Progenitor cell of endocrine pancreas (in vitro differentiated cells): Measurements from ENCODE around the gene SPIRE1. TPM values are rescaled to one million over a fixed set of nuclear protein-coding genes. Genes with fewer than 3 reads are reported as not detected.

Experiments
- DNase-seq: peaks from one replicate; pipeline ENCODE4 v3.0.0; 2021; ENCODE audit warnings: low spot score; ENCODE audit not compliant: unreplicated experiment
- H3K27ac Mint-ChIP-seq: 2 replicates; pipeline ENCODE4 v1.8.0; 2021; ENCODE audit warnings: mild to moderate bottlenecking, moderate library complexity, mixed read lengths
- H3K27me3 Mint-ChIP-seq: 2 replicates; pipeline ENCODE4 v1.8.0; 2021; ENCODE audit warnings: mixed read lengths
- H3K36me3 Mint-ChIP-seq: 2 replicates; pipeline ENCODE4 v1.8.0; 2022; ENCODE audit warnings: mixed read lengths; ENCODE audit not compliant: insufficient read depth
- H3K4me1 Mint-ChIP-seq: 2 replicates; pipeline ENCODE4 v1.8.0; 2021; ENCODE audit warnings: low read depth, mixed read lengths
- H3K4me3 Mint-ChIP-seq: 2 replicates; pipeline ENCODE4 v1.8.0; 2021; ENCODE audit warnings: low read depth, mild to moderate bottlenecking, moderate library complexity, mixed read lengths
- H3K9me3 Mint-ChIP-seq: 2 replicates; pipeline ENCODE4 v1.8.0; 2021; ENCODE audit warnings: low read depth, mixed read lengths
- total RNA-seq: library from RNA; stranded (reverse); gene quantifications from 2 replicates; pipeline ENCODE4 v1.2.1, GENCODE V29; 2021
- TF ChIP-seq, protein P1 (sequence below): fragments of 200-600 bp; sonication (generic); IDR thresholded peaks from one replicate; pipeline ENCODE4 v1.5.0; 2021; ENCODE audit warnings: antibody characterized with exemption, mild to moderate bottlenecking; ENCODE audit not compliant: unreplicated experiment

The SPIRE1 gene
- total RNA-seq, 1 donor from 2014 or later = 24.6 TPM

DNA sequence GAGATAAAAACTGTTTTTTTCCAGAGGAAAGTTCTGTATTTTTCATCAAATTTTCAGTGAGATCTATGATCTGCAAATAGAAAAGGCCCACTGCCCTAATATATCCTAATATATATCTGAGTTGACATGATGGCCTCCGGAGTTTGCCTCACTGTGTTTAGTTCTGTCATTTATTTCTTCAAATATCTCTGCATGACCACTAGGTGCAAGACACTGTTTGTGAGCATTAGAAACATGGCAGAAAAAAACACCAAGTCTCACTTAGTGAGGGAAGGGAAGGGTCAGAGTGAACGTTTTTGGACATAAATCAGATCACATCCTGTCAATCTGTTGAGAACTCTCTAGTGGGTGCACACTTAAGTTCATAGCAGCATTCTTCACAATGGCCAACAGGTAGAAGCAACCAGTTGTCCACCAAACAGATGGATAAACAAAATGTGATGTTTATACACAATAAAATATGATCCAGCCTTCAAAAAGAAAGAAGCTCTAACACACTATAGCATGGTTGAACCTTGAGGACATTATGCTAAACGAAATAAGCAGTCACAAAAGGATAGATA is 53.4 kb downstream of the SPIRE1 start:
- TF ChIP-seq, protein P1, sequence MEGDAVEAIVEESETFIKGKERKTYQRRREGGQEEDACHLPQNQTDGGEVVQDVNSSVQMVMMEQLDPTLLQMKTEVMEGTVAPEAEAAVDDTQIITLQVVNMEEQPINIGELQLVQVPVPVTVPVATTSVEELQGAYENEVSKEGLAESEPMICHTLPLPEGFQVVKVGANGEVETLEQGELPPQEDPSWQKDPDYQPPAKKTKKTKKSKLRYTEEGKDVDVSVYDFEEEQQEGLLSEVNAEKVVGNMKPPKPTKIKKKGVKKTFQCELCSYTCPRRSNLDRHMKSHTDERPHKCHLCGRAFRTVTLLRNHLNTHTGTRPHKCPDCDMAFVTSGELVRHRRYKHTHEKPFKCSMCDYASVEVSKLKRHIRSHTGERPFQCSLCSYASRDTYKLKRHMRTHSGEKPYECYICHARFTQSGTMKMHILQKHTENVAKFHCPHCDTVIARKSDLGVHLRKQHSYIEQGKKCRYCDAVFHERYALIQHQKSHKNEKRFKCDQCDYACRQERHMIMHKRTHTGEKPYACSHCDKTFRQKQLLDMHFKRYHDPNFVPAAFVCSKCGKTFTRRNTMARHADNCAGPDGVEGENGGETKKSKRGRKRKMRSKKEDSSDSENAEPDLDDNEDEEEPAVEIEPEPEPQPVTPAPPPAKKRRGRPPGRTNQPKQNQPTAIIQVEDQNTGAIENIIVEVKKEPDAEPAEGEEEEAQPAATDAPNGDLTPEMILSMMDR = peak; percentile 13
- Mint-ChIP-seq H3K4me1 (peaks cover 2% of the 10 kb centered on the region), H3K36me3 (peaks cover 3% of the 10 kb centered on the region), H3K27me3 (no peaks in the 10 kb centered on the region), H3K4me3 (no peak overlapping the region), H3K27ac (no peak overlapping the region), H3K9me3 (no peaks in the 10 kb centered on the region)
- no peak for DNase-seq

DNA sequence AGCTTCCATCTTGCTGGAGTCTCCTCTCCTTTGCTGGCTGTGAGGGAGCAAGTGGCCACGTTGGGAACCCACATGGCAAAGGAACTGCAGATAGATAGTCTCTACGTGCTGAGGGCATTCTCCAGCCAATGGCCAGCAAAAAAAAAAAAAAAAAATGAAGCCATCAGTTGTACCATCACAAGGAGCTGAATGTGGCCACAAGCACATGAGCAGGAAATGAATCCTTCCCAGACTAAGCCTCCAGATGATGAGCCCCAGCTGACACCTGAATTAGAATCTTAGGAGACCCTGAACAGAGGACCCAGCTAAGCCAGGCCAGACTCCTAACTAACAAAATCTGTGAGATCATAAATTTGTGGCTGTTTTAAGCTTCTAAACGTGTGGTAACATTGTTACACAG is 57.9 kb downstream of the SPIRE1 start:
- no peak for DNase-seq
- Mint-ChIP-seq H3K27me3 (no peaks in the 10 kb centered on the region), H3K27ac (no peak overlapping the region), H3K36me3 (peaks cover 1% of the 10 kb centered on the region), H3K4me1 (peaks cover 18% of the 10 kb centered on the region), H3K4me3 (no peak overlapping the region), H3K9me3 (no peaks in the 10 kb centered on the region)
- TF ChIP-seq, protein P1 = no peak

DNA sequence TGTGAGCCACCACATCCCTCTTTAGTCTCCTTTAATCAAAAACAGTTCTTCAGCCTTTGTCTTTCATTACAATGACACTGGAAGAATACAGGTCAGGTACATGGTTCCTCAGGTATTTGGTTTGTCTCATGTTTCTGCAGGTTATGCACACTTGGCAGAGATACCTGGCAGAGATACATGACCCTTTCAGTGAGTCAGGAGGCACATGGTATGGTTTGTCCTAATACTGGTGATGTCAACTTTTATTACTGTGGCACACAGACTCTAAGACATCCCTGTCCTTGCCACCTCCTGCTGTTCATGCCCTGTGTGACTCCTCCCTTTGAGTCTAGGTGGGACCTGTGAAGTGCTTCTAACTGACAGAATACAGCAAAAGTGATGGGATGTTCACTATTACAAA is 58.4 kb downstream of the SPIRE1 start:
- H3K27ac Mint-ChIP-seq = peak overlapping the region; percentile 13
- H3K27me3 Mint-ChIP-seq = no peaks in the 10 kb centered on the region
- no peaks in the 10 kb centered on the region for H3K36me3 Mint-ChIP-seq
- TF ChIP-seq, protein P1 = no peak
- DNase-seq = no peak
- H3K9me3 Mint-ChIP-seq = no peaks in the 10 kb centered on the region
- H3K4me3 Mint-ChIP-seq = no peak overlapping the region
- H3K4me1 Mint-ChIP-seq = peaks cover 18% of the 10 kb centered on the region

DNA sequence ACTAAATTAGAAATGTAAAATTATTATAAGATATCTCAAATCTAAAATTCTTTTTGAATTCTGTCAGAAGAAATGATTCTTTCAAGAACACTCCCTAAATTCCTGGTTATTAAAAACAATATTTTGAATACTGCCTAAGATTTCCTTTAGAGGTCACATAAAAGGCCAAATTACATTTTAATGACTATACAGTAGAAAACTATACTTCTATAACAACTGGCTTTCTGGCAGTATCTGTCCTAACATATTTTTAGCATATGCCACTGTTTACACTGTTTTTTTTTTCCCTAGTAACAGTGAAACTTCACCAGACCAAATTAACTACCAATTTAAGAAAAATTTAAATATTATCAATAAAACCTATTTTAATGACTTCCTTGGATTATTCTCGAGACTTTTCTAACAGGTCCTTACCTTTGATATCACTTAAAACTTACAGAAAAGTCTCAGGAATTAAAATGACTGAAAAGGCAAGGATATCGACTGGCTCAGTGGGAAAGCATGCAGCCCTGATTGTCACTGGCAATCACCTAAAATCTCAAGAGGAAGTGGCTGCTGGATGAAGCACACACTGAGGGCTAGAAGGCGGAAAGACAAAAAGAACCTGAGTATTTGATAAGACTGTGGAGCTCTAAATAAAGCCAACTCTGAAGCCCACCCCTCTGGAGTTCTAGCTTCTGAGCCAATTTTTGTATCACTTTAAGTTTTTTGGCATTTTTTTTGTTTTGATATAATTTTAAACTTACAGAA is 59.6 kb downstream of the SPIRE1 start:
- H3K36me3 Mint-ChIP-seq = no peaks in the 10 kb centered on the region
- DNase-seq = no peak
- H3K4me1 Mint-ChIP-seq = peaks cover 18% of the 10 kb centered on the region
- H3K27ac Mint-ChIP-seq = peak overlapping the region; percentile 44
- TF ChIP-seq, protein P1 = no peak
- H3K9me3 Mint-ChIP-seq = no peaks in the 10 kb centered on the region
- no peak overlapping the region for H3K4me3 Mint-ChIP-seq
- H3K27me3 Mint-ChIP-seq = no peaks in the 10 kb centered on the region

DNA sequence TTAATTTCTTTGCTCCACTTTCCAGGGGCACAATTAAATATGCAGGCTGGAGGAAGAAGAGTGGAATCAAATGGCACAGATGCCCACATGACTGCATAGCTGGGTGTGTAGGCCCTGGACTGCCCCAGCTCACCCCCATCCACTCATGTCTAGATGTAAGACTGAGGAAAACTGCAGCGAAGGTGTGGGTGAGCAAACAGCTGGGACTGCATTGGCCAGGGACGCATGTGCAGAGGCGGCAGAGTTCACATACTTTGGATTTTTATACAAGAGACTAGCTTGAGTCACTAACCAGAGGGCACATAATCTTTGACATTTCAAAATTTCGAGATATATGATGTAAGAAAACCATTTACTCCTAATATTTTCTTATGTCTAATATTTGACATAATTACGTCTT is 60.1 kb downstream of the SPIRE1 start:
- no peaks in the 10 kb centered on the region for H3K27me3 Mint-ChIP-seq
- TF ChIP-seq, protein P1 = no peak
- no peaks in the 10 kb centered on the region for H3K36me3 Mint-ChIP-seq
- no peaks in the 10 kb centered on the region for H3K9me3 Mint-ChIP-seq
- peak overlapping the region; percentile 31 for H3K27ac Mint-ChIP-seq
- H3K4me1 Mint-ChIP-seq = peaks cover 18% of the 10 kb centered on the region
- no peak for DNase-seq
- no peak overlapping the region for H3K4me3 Mint-ChIP-seq
